Measurements from ENCODE around the gene ZMYM2. TPM values are rescaled to one million over a fixed set of nuclear protein-coding genes. Genes with fewer than 3 reads are reported as not detected.

Gene ZMYM2
- total and polyA plus RNA-seq, 2 of the 13 experiments (the other 11 are each of a cell fraction or from before 2014, with no cell fraction given): 22.4 to 40.8 TPM

GRCh38 chr13:20028953-20029352 lies 70.4 kb downstream of the ZMYM2 start:
- CTCF ChIA-PET (ENCODE audit: low intra/inter-chr PET ratio, low total read pairs): no interaction called here
- FAIRE-seq: no peak
- POLR2A ChIA-PET: no interaction called here
- Histone ChIP-seq H3K4me1 (ENCODE audit: insufficient read depth, low read length) (no peaks in the 10 kb centered on the region), H3K4me2 (ENCODE audit: low read depth, low read length) (no peak overlapping the region), H3K27ac (ENCODE audit: extremely low read length, insufficient read depth, low read length) (no peak overlapping the region), H3K9ac (ENCODE audit: insufficient read depth, low read depth, low read length) (no peak overlapping the region), H3K9me3 (ENCODE audit: low read length) (no peaks in the 10 kb centered on the region), H2AFZ (ENCODE audit: low read length) (no peak overlapping the region), H3K79me2 (ENCODE audit: insufficient read depth, low read length) (no peaks in the 10 kb centered on the region), H3K36me3 (replicated peaks in 1 of 2; ENCODE audit: control insufficient read depth in 1 of 2, insufficient read depth in 2 of 2, low read length in 2 of 2) (peaks cover 5 to 35% of the 10 kb centered on the region in 2 experiments), H3K4me3 (replicated peaks in 1 of 3; ENCODE audit: insufficient read depth in 1 of 3, low read depth in 2 of 3, low read length in 3 of 3) (no peak overlapping the region), H4K20me1 (ENCODE audit: insufficient read depth, low read length) (0 out of 2 replicates have a peak, but pooled peaks cover 2% of the 10 kb centered on the region), H3K27me3 (ENCODE audit: control insufficient read depth in 1 of 2, insufficient read depth in 2 of 2, low read length in 2 of 2) (no peaks in the 10 kb centered on the region)
- in situ Hi-C loops (cut with HindIII; ENCODE audit: extremely low pct_ligation_motif_present, low pct_unique_long_range_greater_than_20kb) (no loop called here), intact Hi-C loops (cut with micrococcal nuclease; ENCODE audit: unreplicated experiment) (no loop called here)
- TF ChIP-seq BRCA1 (CRISPR knock-in tag; IDR thresholded peaks at IDR 0.05) (no peak), TEAD2 (CRISPR knock-in tag; IDR thresholded peaks at IDR 0.05) (no peak), ZBTB8A (CRISPR knock-in tag; IDR thresholded peaks at IDR 0.05; ENCODE audit: borderline replicate concordance, low read depth) (no peak), ZNF407 (CRISPR knock-in tag; IDR thresholded peaks at IDR 0.05; ENCODE audit: not compliant biosample characterization) (no peak), ZNF773 (CRISPR knock-in tag; IDR thresholded peaks at IDR 0.05; ENCODE audit: borderline replicate concordance) (no peak), ZNF746 (CRISPR knock-in tag; IDR thresholded peaks at IDR 0.05) (no peak), MIER2 (CRISPR knock-in tag; IDR thresholded peaks at IDR 0.05) (no peak), ZNF337 (CRISPR knock-in tag; IDR thresholded peaks at IDR 0.05; ENCODE audit: borderline replicate concordance, low read depth) (no peak), KDM1A (CRISPR knock-in tag; IDR thresholded peaks at IDR 0.05) (no peak)
- TF ChIP-seq, protein P1, sequence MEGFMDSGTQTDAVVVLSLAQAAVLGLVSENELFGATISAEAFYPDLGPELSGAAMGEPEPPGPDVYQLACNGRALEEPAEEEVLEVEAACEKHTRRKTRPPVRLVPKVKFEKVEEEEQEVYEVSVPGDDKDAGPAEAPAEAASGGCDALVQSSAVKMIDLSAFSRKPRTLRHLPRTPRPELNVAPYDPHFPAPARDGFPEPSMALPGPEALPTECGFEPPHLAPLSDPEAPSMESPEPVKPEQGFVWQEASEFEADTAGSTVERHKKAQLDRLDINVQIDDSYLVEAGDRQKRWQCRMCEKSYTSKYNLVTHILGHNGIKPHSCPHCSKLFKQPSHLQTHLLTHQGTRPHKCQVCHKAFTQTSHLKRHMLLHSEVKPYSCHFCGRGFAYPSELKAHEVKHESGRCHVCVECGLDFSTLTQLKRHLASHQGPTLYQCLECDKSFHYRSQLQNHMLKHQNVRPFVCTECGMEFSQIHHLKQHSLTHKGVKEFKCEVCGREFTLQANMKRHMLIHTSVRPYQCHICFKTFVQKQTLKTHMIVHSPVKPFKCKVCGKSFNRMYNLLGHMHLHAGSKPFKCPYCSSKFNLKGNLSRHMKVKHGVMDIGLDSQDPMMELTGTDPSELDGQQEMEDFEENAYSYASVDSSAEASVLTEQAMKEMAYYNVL (CRISPR knock-in tag; IDR thresholded peaks at IDR 0.05; ENCODE audit: borderline replicate concordance): no peak
- no TSS peak for BruUV-seq (replicated peaks)
- no peak for ATAC-seq
- no peak for DNase-seq (ENCODE audit: low spot score)
- 91% methylated on average over 4 of the region's 4 CpGs for WGBS (ENCODE audit: low lambda C conversion rate)
